Brain microvascular endothelial cell (primary cell): Measurements from ENCODE around the gene LRRC4C.

Experiments
- DNase-seq: peaks from one replicate; pipeline ENCODE4 v3.0.0-alpha.2; 2020
- H3K27ac ChIP-seq: fragments of 250-450 bp; sonication (Bioruptor Pico); 2 replicates; pipeline ENCODE4 v1.5.1; 2020; ENCODE audit warnings: mild to moderate bottlenecking, moderate library complexity
- H3K27me3 ChIP-seq: fragments of 250-450 bp; sonication (Bioruptor Pico); replicated peaks from 2 replicates; pipeline ENCODE4 v1.5.1; 2020; ENCODE audit warnings: mild to moderate bottlenecking
- H3K36me3 ChIP-seq: fragments of 250-450 bp; sonication (Bioruptor Pico); replicated peaks from 2 replicates; pipeline ENCODE4 v1.5.1; 2020; ENCODE audit warnings: mild to moderate bottlenecking
- H3K4me3 ChIP-seq: 2 replicates; pipeline ENCODE4 v1.5.1; 2011; ENCODE audit warnings: low read depth, mild to moderate bottlenecking, control low read depth, low read length, moderate library complexity
- in situ Hi-C: cut with HindIII; loops from 2 replicates; pipeline ENCODE4 v1.10.0; 2017; ENCODE audit warnings: low sequenced_read_pairs, low pct_ligation_motif_present
- TF ChIP-seq, protein P1 (sequence below): IDR thresholded peaks from 2 replicates; pipeline ENCODE4 v1.5.1; 2011; ENCODE audit warnings: low read depth, mild to moderate bottlenecking, moderate library complexity, low read length, control low read depth, inconsistent platforms; ENCODE audit errors: missing control alignments

LRRC4C gene

DNA sequence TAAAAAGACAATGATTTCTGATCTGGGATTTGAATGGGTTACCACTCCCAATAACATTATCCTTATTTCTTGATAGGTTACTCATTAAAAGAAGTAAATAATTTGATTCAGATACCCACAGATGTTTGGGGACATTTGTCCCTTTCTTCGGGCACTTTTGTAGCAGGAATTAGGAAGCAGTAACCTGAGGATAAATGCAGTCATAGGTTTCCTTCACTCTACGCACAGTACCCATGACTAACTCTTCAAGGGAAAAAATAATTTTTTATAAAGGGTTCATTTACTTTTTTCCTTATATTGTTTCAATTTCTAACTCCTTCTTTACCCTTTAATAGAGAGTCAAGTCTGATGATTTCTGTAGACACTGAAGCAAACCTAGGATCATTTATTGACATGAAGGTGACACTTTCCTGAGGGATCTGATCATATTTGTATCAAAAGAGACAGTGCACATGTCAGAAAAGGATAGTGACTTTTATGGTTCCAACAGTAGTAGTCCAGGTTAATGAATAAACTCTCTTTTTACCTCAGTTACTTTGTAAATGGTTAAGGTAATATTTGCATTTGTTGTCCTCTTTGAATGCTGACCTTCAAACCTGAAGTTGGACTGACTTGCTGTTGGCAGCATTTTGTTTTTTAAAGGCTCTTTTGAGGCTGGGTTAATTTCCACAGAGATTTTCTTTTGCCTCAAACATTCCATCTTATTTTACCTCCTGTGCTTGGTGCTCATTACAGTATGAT, 1072.0 kb downstream of the LRRC4C start:
- Histone ChIP-seq H3K27ac (no peak overlapping the region), H3K36me3 (no peaks in the 10 kb centered on the region), H3K4me3 (no peak overlapping the region), H3K27me3 (no peaks in the 10 kb centered on the region)
- in situ Hi-C loops = no loop called here
- TF ChIP-seq, protein P1, sequence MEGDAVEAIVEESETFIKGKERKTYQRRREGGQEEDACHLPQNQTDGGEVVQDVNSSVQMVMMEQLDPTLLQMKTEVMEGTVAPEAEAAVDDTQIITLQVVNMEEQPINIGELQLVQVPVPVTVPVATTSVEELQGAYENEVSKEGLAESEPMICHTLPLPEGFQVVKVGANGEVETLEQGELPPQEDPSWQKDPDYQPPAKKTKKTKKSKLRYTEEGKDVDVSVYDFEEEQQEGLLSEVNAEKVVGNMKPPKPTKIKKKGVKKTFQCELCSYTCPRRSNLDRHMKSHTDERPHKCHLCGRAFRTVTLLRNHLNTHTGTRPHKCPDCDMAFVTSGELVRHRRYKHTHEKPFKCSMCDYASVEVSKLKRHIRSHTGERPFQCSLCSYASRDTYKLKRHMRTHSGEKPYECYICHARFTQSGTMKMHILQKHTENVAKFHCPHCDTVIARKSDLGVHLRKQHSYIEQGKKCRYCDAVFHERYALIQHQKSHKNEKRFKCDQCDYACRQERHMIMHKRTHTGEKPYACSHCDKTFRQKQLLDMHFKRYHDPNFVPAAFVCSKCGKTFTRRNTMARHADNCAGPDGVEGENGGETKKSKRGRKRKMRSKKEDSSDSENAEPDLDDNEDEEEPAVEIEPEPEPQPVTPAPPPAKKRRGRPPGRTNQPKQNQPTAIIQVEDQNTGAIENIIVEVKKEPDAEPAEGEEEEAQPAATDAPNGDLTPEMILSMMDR = no peak
- no peak for DNase-seq

- in situ Hi-C loops = no loop called here
- Histone ChIP-seq H3K36me3 (no peaks in the 10 kb centered on the region), H3K27me3 (no peaks in the 10 kb centered on the region), H3K27ac (no peak overlapping the region), H3K4me3 (no peak overlapping the region)
- no peak for DNase-seq
- TF ChIP-seq, protein P1 = no peak
Observed at GRCh38 chr11:40384991-40385390, 1074.5 kb downstream of the LRRC4C start.

GRCh38 chr11:40381481-40381880, 1078.0 kb downstream of the LRRC4C start:
- in situ Hi-C loops = no loop called here
- H3K27me3 ChIP-seq = no peaks in the 10 kb centered on the region
- H3K36me3 ChIP-seq = no peaks in the 10 kb centered on the region
- H3K27ac ChIP-seq = no peak overlapping the region
- no peak overlapping the region for H3K4me3 ChIP-seq
- no peak for DNase-seq
- TF ChIP-seq, protein P1 = no peak

DNA sequence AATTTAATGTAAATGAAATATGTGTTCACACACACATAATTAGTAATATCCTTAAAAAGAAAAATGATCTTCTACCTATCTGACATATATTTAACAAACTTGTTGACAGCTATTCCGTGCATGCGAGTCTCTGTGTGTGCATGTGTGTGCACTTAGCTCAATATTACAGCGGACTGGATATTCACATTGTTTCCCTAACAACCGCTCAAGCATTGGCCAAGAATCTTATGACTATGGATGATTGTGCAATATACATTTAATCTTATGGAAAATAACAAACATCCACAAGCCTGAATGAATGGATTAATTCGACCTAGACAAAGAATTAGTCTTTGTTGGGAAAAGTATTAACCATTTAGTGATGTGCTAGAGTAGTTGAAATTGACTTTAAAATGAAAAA, 1078.6 kb downstream of the LRRC4C start:
- DNase-seq = no peak
- in situ Hi-C loops = no loop called here
- TF ChIP-seq, protein P1 = no peak
- Histone ChIP-seq H3K27me3 (no peaks in the 10 kb centered on the region), H3K36me3 (no peaks in the 10 kb centered on the region), H3K27ac (no peak overlapping the region), H3K4me3 (no peak overlapping the region)

- Histone ChIP-seq H3K27ac (no peak overlapping the region), H3K27me3 (no peaks in the 10 kb centered on the region), H3K4me3 (no peak overlapping the region), H3K36me3 (no peaks in the 10 kb centered on the region)
- TF ChIP-seq, protein P1 = no peak
- DNase-seq = no peak
- in situ Hi-C loops = no loop called here
Observed at GRCh38 chr11:40376331-40376730, 1083.1 kb downstream of the LRRC4C start.
